NK-92 (cell line): ENCODE measurements around the gene EIF5A.

Experiments used
- DNase-seq: peaks from one replicate; lab custom pipeline; 2025; ENCODE audit not compliant: unreplicated experiment; lab: John Stamatoyannopoulos, UW

EIF5A gene

DNA sequence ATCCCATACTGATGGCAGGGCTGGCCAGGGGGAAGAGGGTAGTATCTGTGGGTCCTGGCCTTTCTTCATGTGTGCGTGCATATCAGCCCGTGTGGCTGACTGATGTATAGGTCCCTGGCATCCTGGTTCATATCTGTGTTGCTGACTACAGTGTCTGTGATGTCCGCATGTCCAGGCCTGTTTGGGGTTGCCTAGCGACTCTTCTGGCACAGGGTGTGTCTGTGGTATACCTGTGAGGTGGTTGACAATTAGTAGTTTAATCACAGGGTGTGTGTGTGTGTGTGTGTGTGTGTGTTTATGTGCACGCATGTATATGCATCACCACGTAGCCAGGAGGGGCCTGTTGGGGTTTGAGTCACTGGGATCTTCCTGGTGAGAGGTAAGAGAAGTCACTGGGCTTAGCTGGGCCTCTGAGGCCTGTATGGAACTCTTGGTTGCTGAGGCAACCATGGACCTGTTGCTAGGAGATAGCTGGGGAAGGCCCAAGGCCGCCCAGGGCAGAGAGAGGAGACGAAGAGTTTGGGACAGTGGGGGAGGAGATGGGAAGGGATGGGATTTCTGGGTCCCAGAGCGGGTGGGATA lies 46.9 kb downstream of the EIF5A start:
- DNase-seq: no peak

DNA sequence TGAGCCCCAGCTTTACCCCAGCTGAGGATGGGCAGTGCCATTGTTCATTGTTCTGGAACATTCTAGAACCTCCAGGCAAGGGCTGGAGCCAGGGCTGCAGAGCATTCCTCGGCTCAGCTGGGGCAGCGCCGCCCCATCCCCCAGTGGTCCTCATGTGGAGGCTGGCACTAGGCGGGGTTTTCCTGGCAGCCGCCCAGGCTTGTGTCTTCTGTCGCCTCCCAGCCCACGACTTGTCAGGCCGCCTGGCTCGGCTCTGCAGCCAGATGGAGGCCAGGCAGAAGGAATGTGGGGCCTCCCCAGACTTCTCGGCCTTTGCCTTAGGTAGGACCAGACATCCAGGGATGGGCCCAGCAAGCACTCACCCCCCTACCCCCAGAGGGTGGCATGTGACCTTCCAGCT lies 47.6 kb downstream of the EIF5A start, which contains the start of gene TMEM95:
Gene TMEM95, plus strand, starts transcription at position 104 of the 400 bp plus-strand sequence. Its CDS starts 49 bp downstream, at position 153.
- no peak for DNase-seq

DNA sequence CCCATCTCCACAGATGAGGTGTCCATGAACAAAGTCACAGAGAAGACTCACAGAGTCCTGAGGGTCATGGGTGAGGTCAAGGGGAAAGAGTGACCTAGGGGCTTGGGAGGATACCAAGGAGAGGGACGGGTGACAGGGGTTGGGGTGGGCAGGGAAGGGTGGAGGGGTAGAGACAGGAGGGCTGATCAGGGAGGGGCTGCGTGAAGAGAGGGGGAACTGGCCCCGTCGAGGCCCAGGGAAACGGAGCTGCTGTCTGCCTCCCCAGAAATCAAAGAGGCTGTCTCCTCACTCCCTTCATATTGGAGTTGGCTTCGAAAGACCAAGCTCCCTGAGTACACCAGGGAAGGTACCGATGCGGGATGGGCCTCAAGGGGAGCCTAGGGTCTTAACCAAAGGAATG lies 48.1 kb downstream of the EIF5A start:
- DNase-seq: no peak

DNA sequence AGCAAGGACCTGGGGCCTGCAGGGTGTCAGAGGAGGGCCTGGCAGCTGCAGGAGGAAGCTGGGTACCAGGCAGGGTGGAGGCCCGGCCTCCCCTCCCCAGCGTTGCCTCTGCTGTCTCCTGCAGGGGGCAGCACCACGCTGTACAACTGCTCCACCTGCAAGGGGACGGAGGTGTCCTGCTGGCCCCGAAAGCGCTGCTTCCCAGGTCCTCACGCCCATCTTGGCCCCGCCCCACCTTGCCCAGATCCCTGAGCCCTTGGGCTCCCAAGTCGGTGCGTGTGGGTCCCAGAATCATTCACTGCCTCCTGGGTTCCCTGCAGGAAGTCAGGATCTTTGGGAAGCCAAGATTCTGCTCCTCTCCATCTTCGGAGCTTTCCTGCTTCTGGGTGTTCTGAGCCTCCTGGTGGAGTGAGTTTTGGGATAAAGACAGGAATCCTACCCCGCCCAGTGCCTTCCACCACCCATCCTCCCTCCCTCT lies 48.7 kb downstream of the EIF5A start:
- no peak for DNase-seq

DNA sequence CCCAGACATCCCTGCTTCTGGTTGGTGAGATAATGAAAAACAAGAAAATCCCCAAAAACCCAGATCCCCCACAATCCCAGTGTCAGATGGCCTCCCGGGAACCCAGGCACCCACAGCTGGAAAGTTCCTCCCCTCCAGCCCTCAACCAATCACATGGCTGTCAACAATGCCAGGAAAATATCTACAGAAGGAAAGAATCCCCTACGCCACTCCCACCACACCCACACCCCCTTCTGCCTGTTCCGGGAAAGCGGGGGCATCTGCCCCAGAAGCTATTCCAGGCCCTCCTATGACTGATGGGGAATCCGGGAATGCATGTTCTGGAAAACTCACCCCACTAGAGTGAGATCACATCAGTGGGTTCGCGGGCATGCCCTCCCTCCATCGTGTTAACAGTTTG lies 49.3 kb downstream of the EIF5A start:
- no peak for DNase-seq

DNA sequence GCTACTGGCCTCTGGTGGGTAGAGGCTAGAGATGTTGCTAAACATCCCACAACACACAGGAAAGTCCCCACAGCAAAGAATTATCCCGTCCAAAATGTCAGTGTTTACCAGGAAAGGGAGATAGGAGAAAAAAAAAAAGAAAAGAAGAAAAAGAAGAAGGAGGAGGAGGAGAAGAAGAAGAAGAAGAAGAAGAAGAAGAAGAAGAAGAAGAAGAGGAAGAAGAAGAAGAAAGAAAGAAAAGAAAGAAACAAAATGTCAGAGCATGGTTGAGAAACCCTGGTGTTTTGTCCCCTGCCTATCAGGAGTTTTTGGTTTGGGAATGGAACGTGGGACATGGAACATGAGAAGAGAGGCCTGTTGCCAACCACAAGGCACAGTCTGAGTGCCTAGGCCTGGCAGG lies 50.0 kb downstream of the EIF5A start:
- no peak for DNase-seq

DNA sequence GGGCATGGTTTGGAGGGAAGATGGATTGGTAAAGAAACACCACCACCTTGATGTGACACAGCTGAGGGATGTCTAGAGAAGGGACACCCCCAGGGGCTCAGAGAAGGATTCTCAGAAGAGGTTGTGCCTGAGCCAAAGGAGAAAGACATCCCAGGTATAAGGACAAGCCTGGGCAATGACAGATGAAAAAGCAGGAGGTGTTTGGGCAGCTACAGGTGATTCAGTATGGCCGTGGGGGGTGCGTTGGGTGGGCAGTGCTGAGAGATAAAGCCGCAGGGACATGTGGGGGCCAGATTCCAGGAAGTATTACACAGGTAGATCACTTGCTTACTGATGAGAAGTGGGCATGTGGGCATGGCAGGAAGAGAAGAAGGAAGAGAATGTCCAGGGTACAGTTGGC lies 54.5 kb downstream of the EIF5A start:
- DNase-seq: no peak
